Psoas muscle (tissue), 8 donors: ENCODE data around the gene ZBTB38. TPM values are rescaled to one million over a fixed set of nuclear protein-coding genes. Genes with fewer than 3 reads are reported as not detected.

Source experiments
- ATAC-seq, 4 donors: fragments of 200-7000 bp; cut with Tn5 transposase; one replicate each; pipeline ENCODE4 v1.9.1; 2020; ENCODE audit warnings: moderate library complexity in 3 of 4, mild to moderate bottlenecking in 2 of 4
- DNase-seq, 2 donors: peaks; one replicate each; pipeline ENCODE4 v3.0.0-alpha.2; 2020
- H3K27ac ChIP-seq: fragments of 200-600 bp; one replicate; pipeline ENCODE4 v1.8.0; 2022
- H3K27me3 ChIP-seq, 3 donors: fragments of 200-600 bp in 1 of 3; one replicate each; pipeline versions ENCODE4 v1.6.1 to v1.8.0; 2013 to 2022; ENCODE audit warnings: low read length in 2 of 3, mild to moderate bottlenecking in 2 of 3, moderate library complexity in 1 of 3; ENCODE audit not compliant: insufficient read depth in 3 of 3
- H3K36me3 ChIP-seq, 2 donors: fragments of 200-600 bp in 1 of 2; one replicate each; pipeline versions ENCODE4 v1.6.1 to v1.8.0; 2013 to 2022; ENCODE audit warnings: low read depth in 1 of 2, mild to moderate bottlenecking in 1 of 2, moderate library complexity in 1 of 2; ENCODE audit not compliant: insufficient read depth in 1 of 2
- H3K4me1 ChIP-seq: fragments of 200-600 bp; one replicate; pipeline ENCODE4 v1.8.0; 2022
- H3K4me3 ChIP-seq: fragments of 200-600 bp; one replicate; pipeline ENCODE4 v1.8.0; 2022; ENCODE audit warnings: mild to moderate bottlenecking
- H3K9me3 ChIP-seq: fragments of 200-600 bp; one replicate; pipeline ENCODE4 v1.8.0; 2022
- CTCF ChIP-seq: fragments of 200-600 bp; IDR thresholded peaks from one replicate; pipeline ENCODE4 v1.8.0; 2022; ENCODE audit warnings: antibody characterized with exemption
- WGBS, 3 donors: extraction: QIAGEN DNeasy Blood & Tissue Kit; methylation state at CpG; one replicate each; pipeline versions ENCODE4 v1.1.6 to v1.1.7; 2013; 5-methylcytosine and 5-hydroxymethylcytosine counted together
- intact Hi-C, 2 donors: fragments of 100-400 bp; cut with DNase I; formaldehyde crosslinking; loops; one replicate each; pipeline versions ENCODE4 v1.11.0 to v1.14.2; 2022
- polyA plus RNA-seq, 3 donors: library from polyadenylated mRNA; stranded (reverse); fragments of 200-250 nt; gene quantifications; one replicate each; pipeline ENCODE4 v1.2.3, GENCODE V29; 2013
- total RNA-seq, 4 donors: library from RNA; stranded (reverse); fragmentation: NEBNext Ultra II Directional in 2 of 4; extraction: Animal tissue kit (Norgen Biotek cat#: 25700) in 2 of 4; gene quantifications; one replicate each; pipeline versions ENCODE4 v1.2.1 to v1.2.4, GENCODE V29; 2021 to 2023
- donor health status: healthy with polysubstance abuse.
- donor health status: DM: no; HTN: no; CAD: no; lungs with moderate emphysema.
- donor health status: Bipolar disorder and iron deficiency.
- donor health status: healthy.
- donor health status: DM: yes; HTN: yes; CAD: no.
- donor health status: DM: no; HTN: no; CAD: no.
- donor health status: DM: no; HTN: no; CAD: no.
- donor health status: DM: yes; HTN: yes; CAD: no.

Gene ZBTB38
- total and polyA plus RNA-seq, 7 donors = 24.2 to 212 (median 61.7) TPM

- intact Hi-C loops = no loop called here
- Histone ChIP-seq H3K27ac (no peak overlapping the region), H3K4me3 (no peak overlapping the region), H3K36me3 (no peaks in the 10 kb centered on the region), H3K9me3 (no peaks in the 10 kb centered on the region), H3K4me1 (no peaks in the 10 kb centered on the region), H3K27me3 (peaks cover 0 to 3% (median 0%) of the 10 kb centered on the region in 3 donors)
- no peak for TF ChIP-seq CTCF
- DNase-seq (no peak), ATAC-seq (peak in 1 of 4 donors; percentile 87)
- 63 to 79% (median 66%) methylated on average over 6 of the region's 6 CpGs for WGBS, 3 donors
Observed at GRCh38 chr3:141353652-141354495, 14.4 kb upstream of the ZBTB38 start.

- WGBS, 3 donors = 94 to 100% (median 96%) methylated on average over 3 of the region's 3 CpGs
Observed at GRCh38 chr3:141354517-141354916, 13.8 kb upstream of the ZBTB38 start.

GRCh38 chr3:141355242-141355641 is 13.1 kb upstream of the ZBTB38 start:
- H3K36me3 ChIP-seq = no peaks in the 10 kb centered on the region
- intact Hi-C loops = loop anchor here in 1 of 2 donors (5.0 kb wide), 1 partner anchor 43 kb away; no protein-coding TSS in a partner anchor
- DNase-seq = no peak
- H3K4me3 ChIP-seq = no peak overlapping the region
- H3K27ac ChIP-seq = no peak overlapping the region
- ATAC-seq = no peak
- WGBS, 3 donors = 77 to 80% (median 78%) methylated on average over 6 of the region's 6 CpGs
- H3K27me3 ChIP-seq = peaks cover 0 to 3% (median 0%) of the 10 kb centered on the region in 3 donors
- no peaks in the 10 kb centered on the region for H3K9me3 ChIP-seq
- no peaks in the 10 kb centered on the region for H3K4me1 ChIP-seq
- no peak for TF ChIP-seq CTCF

More at GRCh38 chr3:141354517-141354916, 13.8 kb upstream of the ZBTB38 start:
- peaks cover 0 to 3% (median 0%) of the 10 kb centered on the region in 3 donors for H3K27me3 ChIP-seq
- no peak for TF ChIP-seq CTCF
- no peaks in the 10 kb centered on the region for H3K9me3 ChIP-seq
- intact Hi-C loops = no loop called here
- no peak overlapping the region for H3K27ac ChIP-seq
- DNase-seq = no peak
- H3K4me1 ChIP-seq = no peaks in the 10 kb centered on the region
- no peak overlapping the region for H3K4me3 ChIP-seq
- ATAC-seq = no peak
- H3K36me3 ChIP-seq = no peaks in the 10 kb centered on the region

- Histone ChIP-seq H3K27me3 (peaks cover 0 to 3% (median 0%) of the 10 kb centered on the region in 3 donors), H3K36me3 (no peaks in the 10 kb centered on the region), H3K4me1 (no peaks in the 10 kb centered on the region), H3K4me3 (no peak overlapping the region), H3K27ac (no peak overlapping the region), H3K9me3 (no peaks in the 10 kb centered on the region)
- 61 to 74% (median 71%) methylated on average over 4 of the region's 4 CpGs for WGBS, 3 donors
- no peak for TF ChIP-seq CTCF
- ATAC-seq (no peak), DNase-seq (no peak)
- intact Hi-C loops = loop anchor here in 1 of 2 donors (5.0 kb wide), 1 partner anchor 44 kb away; no protein-coding TSS in a partner anchor
Observed at GRCh38 chr3:141356046-141356445, 12.3 kb upstream of the ZBTB38 start.
